HepG2 (cell line): ENCODE measurements around the gene ARHGEF39. TPM values are rescaled to one million over a fixed set of nuclear protein-coding genes. Genes with fewer than 3 reads are reported as not detected.

ENCODE experiments used
- ADNP ChIP-seq: sonication (generic); formaldehyde crosslinking; IDR thresholded peaks from 2 replicates; pipeline ENCODE4 v1.4.0; 2020; ENCODE audit warnings: missing genetic modification reagents
- ARNTL ChIP-seq: sonication (generic); formaldehyde crosslinking; IDR thresholded peaks from 2 replicates; pipeline ENCODE4 v1.4.0; 2020; ENCODE audit warnings: mild to moderate bottlenecking, missing genetic modification reagents
- ATF3 ChIP-seq: sonication (generic); formaldehyde crosslinking; IDR thresholded peaks from 2 replicates; pipeline ENCODE4 v1.4.0; 2020; ENCODE audit warnings: missing genetic modification reagents
- E2F5 ChIP-seq: sonication (generic); formaldehyde crosslinking; conservative IDR thresholded peaks from 2 replicates; pipeline ENCODE4 v1.4.0; 2020; ENCODE audit warnings: missing genetic modification reagents
- MAFF ChIP-seq: IDR thresholded peaks from 2 replicates; pipeline ENCODE4 v1.6.1; 2011; ENCODE audit warnings: low read depth, low read length, improper control_type of control experiment
- NAIF1 ChIP-seq: sonication (generic); formaldehyde crosslinking; IDR thresholded peaks from 2 replicates; pipeline ENCODE4 v1.5.0; 2020; ENCODE audit warnings: mild to moderate bottlenecking, missing genetic modification reagents, borderline replicate concordance
- NCOA5 ChIP-seq: sonication (generic); formaldehyde crosslinking; IDR thresholded peaks from 2 replicates; pipeline ENCODE4 v1.4.0; 2020; ENCODE audit warnings: missing genetic modification reagents
- PBX2 ChIP-seq: IDR thresholded peaks from 2 replicates; pipeline ENCODE4 v1.6.1; 2016; ENCODE audit warnings: control low read depth
- PPARG ChIP-seq: conservative IDR thresholded peaks from 2 replicates; pipeline ENCODE4 v1.6.1; 2016; ENCODE audit warnings: missing biosample characterization, missing genetic modification reagents
- SNAPC5 ChIP-seq: sonication (generic); formaldehyde crosslinking; IDR thresholded peaks from 2 replicates; pipeline ENCODE4 v1.8.1; 2023; ENCODE audit warnings: mild to moderate bottlenecking, missing genetic modification reagents, borderline replicate concordance
- SRSF4 ChIP-seq: fragments of 200-400 bp; formaldehyde crosslinking; IDR thresholded peaks from one replicate; pipeline ENCODE4 v1.6.1; 2018; ENCODE audit warnings: mild to moderate bottlenecking, low read depth, low read length, moderate library complexity; ENCODE audit not compliant: poor library complexity, severe bottlenecking
- TAF15 ChIP-seq: fragments of 200-400 bp; formaldehyde crosslinking; IDR thresholded peaks from one replicate; pipeline ENCODE4 v1.6.1; 2018; ENCODE audit warnings: mild to moderate bottlenecking, low read depth, low read length; ENCODE audit not compliant: poor library complexity, severe bottlenecking
- THAP9 ChIP-seq: sonication (generic); formaldehyde crosslinking; IDR thresholded peaks from 2 replicates; pipeline ENCODE4; 2020; ENCODE audit warnings: missing genetic modification reagents, mild to moderate bottlenecking, borderline replicate concordance
- ZBTB34 ChIP-seq: sonication (generic); formaldehyde crosslinking; IDR thresholded peaks from 2 replicates; pipeline ENCODE4 v1.8.0; 2022; ENCODE audit warnings: mild to moderate bottlenecking, missing genetic modification reagents
- ZBTB49 ChIP-seq: sonication (generic); formaldehyde crosslinking; IDR thresholded peaks from 2 replicates; pipeline ENCODE4 v1.4.0; 2020; ENCODE audit warnings: missing genetic modification reagents, borderline replicate concordance
- ZFP36 ChIP-seq: fragments of 150-350 bp; IDR thresholded peaks from 2 replicates; pipeline ENCODE4 v1.6.1; 2018; ENCODE audit warnings: borderline replicate concordance, low read length, low read depth; ENCODE audit not compliant: partially characterized antibody
- ZNF598 ChIP-seq: sonication (generic); formaldehyde crosslinking; IDR thresholded peaks from 2 replicates; pipeline ENCODE4 v1.5.1; 2020; ENCODE audit warnings: mild to moderate bottlenecking, missing genetic modification reagents, borderline replicate concordance
- ZNF652 ChIP-seq: IDR thresholded peaks from 2 replicates; pipeline ENCODE4 v1.6.1; 2016; ENCODE audit warnings: low read depth, borderline replicate concordance
- polyA plus RNA-seq, 8 experiments: library from polyadenylated mRNA; depleted of rRNA in 3 of 8; stranded (reverse) in 7 of 8; unstranded in 1 of 8; fragments of >200 nt; fragmentation: Illumina TruSeq in 4 of 8; extraction: Trizol in 4 of 8; gene quantifications; 2 replicates each; pipeline versions ENCODE4 v1.2.1 to v1.2.3, GENCODE V29; 2011 to 2016; ENCODE audit warnings: low read depth in 4 of 8, missing spikeins in 1 of 8, mixed read lengths in 1 of 8; ENCODE audit not compliant: insufficient read depth in 1 of 8
- total RNA-seq, 5 experiments: library from RNA; depleted of rRNA; stranded (reverse); fragments of >200 nt; fragmentation: Illumina TruSeq; extraction: Trizol; gene quantifications; 2 replicates each; pipeline ENCODE4 v1.2.3, GENCODE V29; 2016; ENCODE audit warnings: low read depth in 1 of 5

Gene ARHGEF39
- total and polyA plus RNA-seq, 2 of the 13 experiments (the other 11 are each of a cell fraction or from before 2014, with no cell fraction given): 11.2 to 12.3 TPM

GRCh38 chr9:35664531-35665470, at the start of gene ARHGEF39 (continued):
- peak; percentile 67; the same call in 1 of the 2 replicates for TF ChIP-seq ZNF598 (CRISPR knock-in tag)
- peak; percentile 82; the same call in 1 of the 2 replicates for TF ChIP-seq THAP9 (CRISPR knock-in tag)
- TF ChIP-seq E2F5: peak; percentile 98
- TF ChIP-seq ZBTB34: peak; percentile 26; the same call in 1 of the 2 replicates
- no peak for TF ChIP-seq ZFP36
- no peak for TF ChIP-seq NAIF1
- no peak for TF ChIP-seq PBX2 (CRISPR knock-in tag)
- TF ChIP-seq SRSF4: no peak
- TF ChIP-seq SNAPC5 (CRISPR knock-in tag): no peak; the same call in 1 of the 2 replicates
- 0 out of 2 replicates have a peak, but pooled peaks have one; percentile 46 for TF ChIP-seq ARNTL (CRISPR knock-in tag)
- TF ChIP-seq ATF3 (CRISPR knock-in tag): peak; percentile 5; the same call in 1 of the 2 replicates
- no peak for TF ChIP-seq ZBTB49 (CRISPR knock-in tag)
- no peak for TF ChIP-seq NCOA5 (CRISPR knock-in tag)
- no peak for TF ChIP-seq ZNF652 (CRISPR knock-in tag)
- TF ChIP-seq MAFF: no peak
- peak; percentile 15; the same call in 1 of the 2 replicates for TF ChIP-seq ADNP (CRISPR knock-in tag)
- peak; percentile 50; the same call in 1 of the 2 replicates for TF ChIP-seq PPARG (CRISPR knock-in tag)
- TF ChIP-seq TAF15: no peak
